MM.1S (cell line): ENCODE measurements around the gene CLEC4A.

Source experiments
- EZH2phosphoT487 ChIP-seq: fragments of 300-600 bp; sonication (generic); IDR thresholded peaks from 2 replicates; pipeline ENCODE4 v1.6.1; 2018; ENCODE audit warnings: antibody characterized with exemption, low read length
- TF ChIP-seq, protein P1 (sequence below): fragments of 300-600 bp; sonication (generic); IDR thresholded peaks from 2 replicates; pipeline ENCODE4 v1.5.1; 2016; ENCODE audit warnings: antibody characterized with exemption, low read length, mixed read lengths

DNA sequence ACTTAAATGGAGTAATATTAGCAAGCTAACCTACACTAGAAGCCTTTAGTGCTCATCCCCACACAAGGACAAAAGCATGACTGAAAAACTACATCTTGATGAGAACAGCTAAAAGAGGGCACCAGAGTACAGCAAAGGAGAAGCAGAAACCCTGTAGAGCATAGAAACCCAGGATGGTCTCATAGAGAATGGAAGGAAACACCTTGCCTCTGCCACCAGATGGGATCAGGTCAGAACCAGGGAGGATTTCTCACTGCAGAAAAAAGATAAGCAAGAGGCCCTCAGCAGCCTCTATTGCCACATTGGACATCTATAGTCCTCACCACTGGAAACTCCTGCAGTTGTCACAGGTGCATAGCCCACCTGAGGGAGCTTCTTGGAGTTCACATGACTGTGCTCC, 19.8 kb downstream of the CLEC4A start:
- no peak for TF ChIP-seq EZH2phosphoT487
- TF ChIP-seq, protein P1, sequence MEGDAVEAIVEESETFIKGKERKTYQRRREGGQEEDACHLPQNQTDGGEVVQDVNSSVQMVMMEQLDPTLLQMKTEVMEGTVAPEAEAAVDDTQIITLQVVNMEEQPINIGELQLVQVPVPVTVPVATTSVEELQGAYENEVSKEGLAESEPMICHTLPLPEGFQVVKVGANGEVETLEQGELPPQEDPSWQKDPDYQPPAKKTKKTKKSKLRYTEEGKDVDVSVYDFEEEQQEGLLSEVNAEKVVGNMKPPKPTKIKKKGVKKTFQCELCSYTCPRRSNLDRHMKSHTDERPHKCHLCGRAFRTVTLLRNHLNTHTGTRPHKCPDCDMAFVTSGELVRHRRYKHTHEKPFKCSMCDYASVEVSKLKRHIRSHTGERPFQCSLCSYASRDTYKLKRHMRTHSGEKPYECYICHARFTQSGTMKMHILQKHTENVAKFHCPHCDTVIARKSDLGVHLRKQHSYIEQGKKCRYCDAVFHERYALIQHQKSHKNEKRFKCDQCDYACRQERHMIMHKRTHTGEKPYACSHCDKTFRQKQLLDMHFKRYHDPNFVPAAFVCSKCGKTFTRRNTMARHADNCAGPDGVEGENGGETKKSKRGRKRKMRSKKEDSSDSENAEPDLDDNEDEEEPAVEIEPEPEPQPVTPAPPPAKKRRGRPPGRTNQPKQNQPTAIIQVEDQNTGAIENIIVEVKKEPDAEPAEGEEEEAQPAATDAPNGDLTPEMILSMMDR = no peak
